ENCODE data around the gene UBE2C.

UBE2C gene

DNA sequence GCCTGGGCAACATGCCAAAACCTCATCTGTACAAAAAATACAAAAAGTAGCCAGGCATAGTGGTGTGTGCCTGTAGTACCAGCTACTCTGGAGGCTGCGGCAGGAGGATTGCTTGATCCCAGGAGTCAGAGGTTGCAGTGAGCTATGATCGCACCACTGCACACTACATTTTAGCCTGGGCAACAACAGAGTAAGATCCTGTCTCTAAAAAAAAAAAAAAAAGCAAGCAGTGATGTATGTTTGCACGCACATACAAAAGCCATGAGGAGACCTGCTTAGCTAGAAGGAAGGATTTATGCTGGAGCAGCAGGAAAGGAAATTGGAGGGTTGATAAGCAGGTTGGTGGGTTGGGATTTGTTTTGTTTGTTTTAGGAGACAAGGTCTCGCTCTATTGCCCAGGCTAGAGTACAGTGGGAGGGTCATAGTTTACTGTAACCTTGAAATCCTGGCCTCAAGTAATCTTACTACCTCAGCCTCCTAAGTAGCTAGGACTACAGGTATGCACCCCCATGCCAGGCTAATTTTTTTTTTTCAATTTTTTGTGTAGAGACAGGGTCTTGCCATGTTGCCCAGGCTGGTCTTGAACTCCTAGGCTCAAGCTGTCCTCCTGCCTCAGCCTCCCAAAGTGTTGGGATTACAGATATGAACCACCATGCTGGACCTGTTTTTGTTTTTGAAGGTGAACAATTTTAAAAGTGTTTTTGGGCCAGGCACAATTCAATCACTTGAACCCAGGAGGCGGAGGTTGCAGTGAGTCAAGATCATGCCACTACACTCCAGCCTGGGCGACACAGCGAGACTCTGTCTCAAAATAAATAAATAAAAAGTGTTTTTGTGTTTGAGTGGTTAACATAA, 49.0 kb downstream of the UBE2C start:
- no peak for DNase-seq

DNA sequence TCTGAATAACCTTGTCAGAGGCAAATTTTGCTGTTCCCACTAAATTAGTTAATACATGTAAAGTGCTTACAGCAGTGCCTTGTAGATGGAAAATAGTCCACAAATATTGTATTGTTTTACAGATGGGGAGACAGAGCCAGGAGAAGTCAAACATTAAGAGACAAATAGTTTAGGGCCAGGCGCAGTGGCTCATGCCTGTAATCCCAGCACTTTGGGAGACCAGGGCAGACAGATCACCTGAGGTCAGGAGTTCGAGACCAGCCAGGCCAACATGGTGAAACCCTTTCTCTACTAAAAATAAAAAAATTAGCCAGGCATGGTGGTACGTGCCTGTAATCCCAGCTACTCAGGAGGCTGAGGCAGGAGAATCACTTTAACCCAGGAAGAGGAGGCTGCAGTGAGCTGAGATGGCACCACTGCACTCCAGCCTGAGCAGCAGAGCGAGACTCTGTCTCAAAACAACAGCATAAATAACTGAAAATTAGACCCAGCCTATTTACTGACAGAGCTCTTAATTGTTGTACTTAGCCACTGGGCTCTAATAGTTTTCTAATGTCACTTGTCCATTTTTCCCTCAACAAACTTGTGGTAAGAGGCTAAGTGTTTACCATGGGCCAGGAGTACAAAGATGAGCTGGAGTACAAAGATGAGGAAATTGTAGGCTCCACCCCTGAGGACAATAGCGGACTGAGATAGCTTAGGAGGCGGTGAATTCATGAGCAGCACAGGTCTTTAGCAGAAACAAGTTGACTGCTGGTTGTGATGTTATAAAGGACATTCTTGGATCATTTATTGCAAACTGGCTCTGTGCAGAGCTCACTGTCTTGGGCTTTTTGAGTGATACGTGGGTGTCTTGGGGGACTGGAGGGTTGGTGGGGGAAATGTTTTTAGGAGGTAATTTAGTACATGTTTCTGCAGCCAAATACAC, 51.4 kb downstream of the UBE2C start:
- DNase-seq = no peak

DNA sequence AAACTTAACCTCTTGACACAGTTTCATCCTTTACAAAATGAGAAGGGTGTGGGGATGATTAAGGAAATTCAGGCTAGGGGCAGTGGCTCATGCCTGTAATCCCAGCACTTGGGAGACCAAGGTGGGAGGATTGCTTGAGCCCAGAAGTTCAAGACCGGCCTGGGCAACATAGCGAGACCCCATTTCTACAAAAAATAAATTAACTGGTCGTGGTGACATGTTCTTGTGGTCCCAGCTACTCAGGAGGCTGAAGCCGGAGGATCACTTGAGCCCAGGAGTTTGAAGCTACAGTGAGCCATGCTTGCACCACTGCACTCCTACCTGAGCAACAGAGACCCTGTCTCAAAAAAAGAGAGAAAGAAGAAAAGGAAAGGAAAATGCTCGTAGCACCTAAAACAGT, 54.0 kb downstream of the UBE2C start:
- DNase-seq = no peak

All from T-helper 9 cell (primary cell).